Thyroid gland (tissue), 4 donors: Measurements from ENCODE around the gene DDX23.

Experiments
- POLR2A ChIP-seq, 2 donors: fragments of 450-650 bp; IDR thresholded peaks; one replicate each; pipeline ENCODE4 v1.6.1; 2017; ENCODE audit warnings: antibody characterized with exemption in 2 of 2, mild to moderate bottlenecking in 2 of 2, moderate library complexity in 1 of 2
- TF ChIP-seq, protein P1 (sequence below), 6 experiments: fragments of 200-600 bp in 3 of 6; fragments of 450-650 bp in 3 of 6; sonication (generic) in 3 of 6; IDR thresholded peaks; one replicate each; pipeline ENCODE4 v1.5.1; 2016 to 2019; ENCODE audit warnings: antibody characterized with exemption in 6 of 6, mild to moderate bottlenecking in 2 of 6, inconsistent platforms in 1 of 6, moderate library complexity in 1 of 6

DNA sequence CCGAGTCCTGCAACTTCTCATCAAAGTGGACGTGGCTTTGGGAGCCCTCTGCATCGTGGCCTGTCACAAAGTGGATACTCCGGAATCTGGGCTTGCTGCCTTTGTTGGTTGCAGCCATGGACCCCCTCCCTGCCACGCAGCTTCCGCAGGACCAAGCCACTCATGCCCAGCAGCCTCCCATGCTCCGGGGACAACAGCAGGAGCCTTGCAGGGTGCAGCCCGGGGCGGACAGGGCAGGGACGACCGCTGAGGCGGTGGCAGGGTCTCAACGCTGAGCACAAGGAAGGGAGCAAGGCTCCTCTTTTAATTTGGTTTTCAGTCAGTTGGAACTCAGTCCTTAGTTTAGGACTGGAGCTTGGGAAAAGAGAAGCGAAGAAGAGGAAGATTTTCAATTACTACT, 51.0 kb downstream of the DDX23 start:
- TF ChIP-seq, protein P1, sequence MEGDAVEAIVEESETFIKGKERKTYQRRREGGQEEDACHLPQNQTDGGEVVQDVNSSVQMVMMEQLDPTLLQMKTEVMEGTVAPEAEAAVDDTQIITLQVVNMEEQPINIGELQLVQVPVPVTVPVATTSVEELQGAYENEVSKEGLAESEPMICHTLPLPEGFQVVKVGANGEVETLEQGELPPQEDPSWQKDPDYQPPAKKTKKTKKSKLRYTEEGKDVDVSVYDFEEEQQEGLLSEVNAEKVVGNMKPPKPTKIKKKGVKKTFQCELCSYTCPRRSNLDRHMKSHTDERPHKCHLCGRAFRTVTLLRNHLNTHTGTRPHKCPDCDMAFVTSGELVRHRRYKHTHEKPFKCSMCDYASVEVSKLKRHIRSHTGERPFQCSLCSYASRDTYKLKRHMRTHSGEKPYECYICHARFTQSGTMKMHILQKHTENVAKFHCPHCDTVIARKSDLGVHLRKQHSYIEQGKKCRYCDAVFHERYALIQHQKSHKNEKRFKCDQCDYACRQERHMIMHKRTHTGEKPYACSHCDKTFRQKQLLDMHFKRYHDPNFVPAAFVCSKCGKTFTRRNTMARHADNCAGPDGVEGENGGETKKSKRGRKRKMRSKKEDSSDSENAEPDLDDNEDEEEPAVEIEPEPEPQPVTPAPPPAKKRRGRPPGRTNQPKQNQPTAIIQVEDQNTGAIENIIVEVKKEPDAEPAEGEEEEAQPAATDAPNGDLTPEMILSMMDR (IDR thresholded peaks at IDR 0.05) = no peak
- TF ChIP-seq POLR2A (IDR thresholded peaks at IDR 0.05) = no peak
